Stimulated activated CD8-positive, alpha-beta memory T cell treated with anti-CD3 and anti-CD28 coated beads, Interleukin-4, amount 100 ng/mL, for 24 hours (primary cell): ENCODE results near the gene BOD1L1.

ENCODE experiments used
- DNase-seq: peaks from one replicate; pipeline ENCODE4 v3.0.0-alpha.2; 2020; ENCODE audit warnings: low read depth

BOD1L1 gene

GRCh38 chr4:13523591-13524503 lies 103.7 kb downstream of the BOD1L1 start:
- DNase-seq: no peak

GRCh38 chr4:13523105-13523477 lies 104.4 kb downstream of the BOD1L1 start:
- DNase-seq: no peak

DNA sequence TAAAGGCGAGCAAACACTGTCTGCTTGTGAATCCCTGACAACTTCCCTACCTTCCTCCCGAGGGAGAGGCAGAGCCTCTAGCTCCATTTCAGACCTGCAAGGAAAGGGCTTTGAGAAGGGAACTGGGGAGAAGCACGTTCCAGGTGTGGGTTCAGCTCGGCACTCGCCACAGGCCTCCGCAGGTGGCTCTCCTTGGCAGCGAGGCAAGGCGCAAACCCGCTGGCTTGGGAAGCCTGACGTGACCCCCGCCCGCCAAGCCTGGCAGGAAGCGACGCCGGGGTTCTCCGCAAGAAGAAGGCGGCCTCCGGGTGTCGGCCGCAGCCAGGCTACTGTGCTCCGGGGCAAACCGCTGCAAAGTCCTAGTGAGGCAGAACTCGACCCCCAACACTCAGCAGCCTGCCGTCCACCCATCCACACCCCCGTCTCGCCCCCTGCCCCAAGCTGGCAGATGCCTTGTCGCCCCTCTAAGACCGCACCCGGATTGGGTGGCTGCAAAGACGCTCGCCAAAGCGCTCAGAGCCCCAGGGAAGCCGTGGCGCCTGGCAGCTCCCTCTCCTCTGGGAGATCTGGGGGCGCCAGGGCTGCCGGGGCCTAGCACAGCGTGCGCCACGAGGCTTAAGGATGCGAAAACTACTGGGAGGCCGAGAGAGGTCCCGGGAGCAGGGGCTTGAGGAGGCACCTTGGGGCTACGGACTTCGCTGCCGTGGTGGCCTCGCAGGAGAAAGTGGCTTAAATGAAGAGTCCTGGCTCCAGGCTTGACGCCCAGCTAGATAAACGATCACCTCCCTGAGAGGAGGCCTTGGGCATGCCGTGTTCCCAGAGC lies 105.0 kb downstream of the BOD1L1 start:
- DNase-seq: no peak

- DNase-seq: no peak
Measured at GRCh38 chr4:13521047-13521446, 106.5 kb downstream of the BOD1L1 start.
